NAMALWA (cell line): ENCODE measurements around the gene ICOSLG.
A peak's percentile ranks its signal among the peaks of the same experiment; 100 is the strongest.
"Not testable (repeated sequence)": the region's sequence is repeated elsewhere in the genome, so short reads cannot be mapped to it uniquely, and the experiment has no call there.

ENCODE experiments used
- DNase-seq: peaks from one replicate; pipeline ENCODE4 v3.0.0-alpha.2; 2015; ENCODE audit warnings: low spot score

Gene ICOSLG

GRCh38 chr21:44240842-44241241 is at the start of gene ICOSLG:
Gene ICOSLG (minus strand): TSS chr21:44240943. CDS start chr21:44240817, 126 bp downstream.
- not testable (repeated sequence) for DNase-seq

- DNase-seq = no peak
Observed at GRCh38 chr21:44289381-44290010, 48.8 kb upstream of the ICOSLG start.

GRCh38 chr21:44288251-44289110 is 47.7 kb upstream of the ICOSLG start:
- DNase-seq = no peak

GRCh38 chr21:44286716-44287632 is 46.2 kb upstream of the ICOSLG start:
- no peak for DNase-seq

- DNase-seq = no peak
Observed at GRCh38 chr21:44286086-44286715, 45.5 kb upstream of the ICOSLG start.

GRCh38 chr21:44285138-44285992 is 44.6 kb upstream of the ICOSLG start, which contains the start of gene AIRE:
Gene AIRE (plus strand): TSS chr21:44285876. CDS start chr21:44286007, 131 bp downstream.
- no peak for DNase-seq

- no peak for DNase-seq
Observed at GRCh38 chr21:44283948-44284347, 43.2 kb upstream of the ICOSLG start.

- DNase-seq = not testable (repeated sequence)
Observed at GRCh38 chr21:44283211-44283785, 42.6 kb upstream of the ICOSLG start.

- no peak for DNase-seq
Observed at GRCh38 chr21:44282370-44282769, 41.6 kb upstream of the ICOSLG start.

GRCh38 chr21:44281801-44282200 is 41.1 kb upstream of the ICOSLG start:
- DNase-seq = no peak

- no peak for DNase-seq
Observed at GRCh38 chr21:44279354-44280260, 38.9 kb upstream of the ICOSLG start.

- DNase-seq = no peak
Observed at GRCh38 chr21:44275041-44275440, 34.3 kb upstream of the ICOSLG start.

- DNase-seq = no peak
Observed at GRCh38 chr21:44273046-44273445, 32.3 kb upstream of the ICOSLG start.

GRCh38 chr21:44272284-44272858 is 31.6 kb upstream of the ICOSLG start:
- no peak for DNase-seq

GRCh38 chr21:44271558-44272283 is 31.0 kb upstream of the ICOSLG start:
- no peak for DNase-seq

GRCh38 chr21:44269090-44269489 is 28.3 kb upstream of the ICOSLG start:
- DNase-seq = no peak

- DNase-seq = peak; percentile 32
Observed at GRCh38 chr21:44267655-44268142, 27.0 kb upstream of the ICOSLG start.

- DNase-seq = no peak
Observed at GRCh38 chr21:44265734-44266270, 25.1 kb upstream of the ICOSLG start.
